Skeletal muscle cell (primary cell): ENCODE results near the gene SORBS1.

Experiments used
- DNase-seq: peaks from one replicate; pipeline ENCODE4 v3.0.0-alpha.2; 2010; ENCODE audit warnings: low read depth
- H3K4me3 ChIP-seq: 2 replicates; pipeline ENCODE4 v1.5.1; 2011; ENCODE audit warnings: low read depth, mild to moderate bottlenecking, control low read depth, low read length, moderate library complexity

SORBS1 gene

DNA sequence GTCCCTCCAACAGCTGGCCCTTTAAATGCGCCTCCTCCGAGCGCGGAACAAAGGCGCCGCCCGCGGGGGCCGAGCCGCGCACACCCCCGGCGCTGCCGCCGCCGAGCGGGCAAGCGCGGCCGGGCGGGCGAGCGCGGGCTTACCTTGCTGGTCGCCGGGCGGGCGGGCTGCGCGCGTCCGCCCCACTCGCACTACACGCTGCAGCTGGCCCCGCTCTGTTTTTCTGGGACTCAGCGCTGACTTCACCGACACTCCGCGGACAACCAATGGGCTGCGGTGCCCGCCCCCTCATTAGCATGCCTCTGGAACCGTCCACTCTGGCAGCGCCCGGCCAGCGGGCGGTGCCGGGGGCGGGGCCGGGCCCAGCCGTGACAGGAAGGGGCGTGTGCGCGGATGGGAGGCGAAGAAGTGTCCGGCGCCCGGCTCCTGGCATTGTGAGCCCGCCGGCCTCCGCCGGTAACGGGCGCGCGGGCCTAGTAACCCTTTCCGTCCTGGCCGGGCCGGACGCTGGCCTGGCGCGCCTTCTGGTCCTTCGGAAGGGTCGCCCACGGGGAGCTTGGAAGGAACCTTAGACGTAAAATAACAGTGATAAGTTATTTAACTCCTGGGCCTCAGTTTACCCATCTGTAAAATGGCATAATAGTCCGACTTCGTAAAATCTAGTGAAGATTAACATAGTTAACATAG, at the start of gene SORBS1:
TSS of gene SORBS1 (minus strand) at position 195 of the 687 bp plus-strand sequence. CDS start 120,236 bp downstream, outside the sequence.
- DNase-seq, result peak; percentile 82
- H3K4me3 ChIP-seq, result peak within 1 kb of the TSS; percentile 76

DNA sequence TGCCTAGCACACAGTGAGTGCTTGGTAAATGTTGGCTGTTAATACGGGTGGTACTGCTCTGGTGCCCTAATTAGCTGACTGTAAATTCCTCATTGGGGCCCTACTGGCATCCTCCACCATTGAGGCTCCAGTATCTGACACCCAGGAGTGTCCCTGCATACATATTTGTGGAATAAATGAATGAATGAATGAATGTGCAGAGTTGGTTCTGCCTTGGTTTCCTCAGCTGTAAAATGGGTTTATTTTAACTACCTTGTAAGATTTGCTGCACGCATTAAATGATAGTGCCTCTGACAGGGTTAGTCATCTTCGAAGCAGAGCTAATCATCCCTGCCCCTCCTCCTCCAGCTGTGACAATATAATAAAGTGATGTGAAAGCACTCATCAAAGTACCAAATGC, 49.6 kb upstream of the SORBS1 start:
- H3K4me3 ChIP-seq, result no peak overlapping the region
- DNase-seq, result no peak

DNA sequence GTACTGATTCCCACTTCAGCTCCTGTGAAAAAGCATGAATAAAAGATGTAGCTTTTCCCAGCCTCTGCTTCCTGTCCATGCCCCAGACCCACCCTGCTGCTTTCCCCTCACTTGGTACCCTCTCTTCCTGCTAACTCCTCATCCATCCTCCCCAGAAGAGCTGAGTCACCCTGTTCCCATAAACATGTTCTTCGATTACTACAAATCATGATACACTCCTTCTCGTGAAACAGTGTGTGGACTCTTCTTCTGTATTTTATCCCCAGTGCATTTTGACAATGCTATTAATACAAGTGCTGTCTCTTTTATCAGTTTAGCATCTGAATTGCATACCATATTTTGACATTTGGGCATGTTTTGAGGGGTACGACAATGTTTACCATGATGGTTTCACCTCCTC, 45.8 kb upstream of the SORBS1 start:
- H3K4me3 ChIP-seq, result no peak overlapping the region
- DNase-seq, result no peak

DNA sequence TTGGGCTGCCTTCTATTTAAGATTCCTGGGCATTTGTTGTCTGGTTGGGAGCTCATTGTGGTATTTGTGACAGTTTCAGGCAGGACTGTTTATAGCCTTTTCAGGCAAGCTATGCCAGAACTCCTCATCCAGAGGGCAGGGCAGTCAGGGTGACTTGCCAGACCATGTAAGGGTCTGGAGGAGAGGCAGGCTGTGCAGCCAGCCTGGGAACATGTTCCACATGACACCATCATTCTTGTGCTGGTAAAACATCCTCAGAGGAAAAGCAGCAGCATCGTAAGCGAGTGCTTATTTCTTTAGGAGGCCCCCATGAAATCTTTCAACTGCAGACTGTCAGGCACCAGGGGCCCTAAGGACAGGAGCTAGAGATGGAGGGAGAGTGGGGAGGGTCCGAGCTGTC, 44.0 kb upstream of the SORBS1 start:
- H3K4me3 ChIP-seq, result no peak overlapping the region
- no peak for DNase-seq

DNA sequence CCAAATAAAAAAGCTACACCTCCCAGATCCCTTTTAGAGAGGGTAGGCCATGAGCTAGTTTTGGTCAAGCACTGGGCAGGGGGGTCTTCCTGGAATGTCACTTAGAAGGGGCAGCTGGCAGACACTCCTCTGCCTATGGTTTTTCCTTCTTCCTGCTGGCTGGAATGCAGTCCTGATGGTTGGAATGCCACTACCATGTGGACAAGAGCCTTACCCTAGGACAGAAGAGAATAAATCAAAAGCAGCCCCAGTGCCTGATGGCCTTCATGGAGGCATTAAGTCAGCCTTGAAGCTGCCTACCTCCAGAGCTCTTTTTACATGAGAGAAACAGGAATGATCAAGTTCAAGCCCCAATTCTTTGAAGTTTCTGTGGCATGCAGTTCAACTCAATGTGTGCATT, 43.5 kb upstream of the SORBS1 start:
- no peak overlapping the region for H3K4me3 ChIP-seq
- no peak for DNase-seq

DNA sequence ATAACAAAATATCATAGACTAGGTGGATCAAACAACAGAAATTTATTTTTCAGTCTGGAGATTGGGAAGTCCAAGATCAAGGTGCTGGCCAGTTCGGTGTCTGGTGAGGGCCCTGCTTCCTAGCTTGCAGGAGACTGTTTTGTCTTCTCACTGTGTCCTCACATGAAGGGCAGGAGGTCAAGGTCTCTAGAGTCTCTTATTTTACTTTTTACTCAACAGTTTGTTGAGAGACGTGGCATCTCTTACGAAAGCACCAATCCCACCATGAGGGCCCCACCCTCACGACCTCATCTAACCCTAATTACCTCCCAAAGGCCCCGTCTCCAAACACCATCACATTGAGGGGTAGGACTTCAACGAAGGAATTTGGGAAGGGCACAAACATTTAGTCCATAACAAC, 41.2 kb upstream of the SORBS1 start:
- DNase-seq, result no peak
- H3K4me3 ChIP-seq, result no peak overlapping the region

DNA sequence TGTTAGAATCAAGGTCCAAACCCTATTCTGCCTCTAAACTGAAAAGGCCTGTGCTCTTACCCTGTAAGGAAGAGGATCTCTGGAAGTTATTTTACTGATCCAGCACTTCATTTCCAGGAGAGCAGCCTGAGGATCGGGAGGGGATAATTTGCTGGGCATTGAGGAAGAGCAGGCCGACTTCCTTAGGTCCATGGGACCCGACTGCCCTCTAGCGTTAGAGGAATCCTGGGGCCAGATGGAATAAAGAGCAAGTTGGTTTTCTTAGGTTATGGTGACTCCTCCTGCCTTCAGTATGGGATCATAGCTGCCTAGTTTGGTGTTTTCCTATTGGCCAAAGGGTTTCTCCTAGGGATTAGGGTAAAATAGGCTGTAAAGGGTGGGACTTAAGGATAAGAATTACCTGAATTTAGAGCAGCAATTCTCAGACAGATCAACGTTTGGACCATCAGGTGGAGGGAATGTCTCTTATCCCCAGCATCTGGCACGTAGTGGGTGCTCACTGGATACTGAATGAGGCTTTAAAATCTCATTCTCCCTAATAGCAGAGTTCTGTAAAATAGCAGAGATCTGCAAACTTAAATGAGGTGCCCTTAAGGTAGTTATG, 40.0 kb upstream of the SORBS1 start:
- peak; percentile 56 for DNase-seq
- H3K4me3 ChIP-seq, result no peak overlapping the region

DNA sequence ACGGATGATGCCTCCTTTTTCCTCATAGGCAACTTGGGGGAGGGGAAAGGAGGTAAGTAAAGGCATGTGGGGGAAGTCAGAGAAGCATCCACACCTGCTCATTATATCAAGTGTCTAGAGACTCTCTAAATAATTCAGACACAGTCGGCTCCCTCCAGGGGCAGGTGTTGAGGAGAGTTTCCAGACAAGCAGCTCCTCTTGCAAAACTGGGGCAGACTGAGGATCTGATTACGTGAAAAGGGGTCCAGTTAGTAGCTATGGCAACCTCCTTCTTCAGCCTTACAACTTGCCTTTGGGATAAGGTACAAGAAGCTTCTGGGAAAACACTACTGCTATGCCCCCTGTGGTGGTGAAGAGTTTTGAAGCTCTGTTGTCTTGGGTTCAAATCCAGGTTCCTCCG, 39.0 kb upstream of the SORBS1 start:
- no peak for DNase-seq

DNA sequence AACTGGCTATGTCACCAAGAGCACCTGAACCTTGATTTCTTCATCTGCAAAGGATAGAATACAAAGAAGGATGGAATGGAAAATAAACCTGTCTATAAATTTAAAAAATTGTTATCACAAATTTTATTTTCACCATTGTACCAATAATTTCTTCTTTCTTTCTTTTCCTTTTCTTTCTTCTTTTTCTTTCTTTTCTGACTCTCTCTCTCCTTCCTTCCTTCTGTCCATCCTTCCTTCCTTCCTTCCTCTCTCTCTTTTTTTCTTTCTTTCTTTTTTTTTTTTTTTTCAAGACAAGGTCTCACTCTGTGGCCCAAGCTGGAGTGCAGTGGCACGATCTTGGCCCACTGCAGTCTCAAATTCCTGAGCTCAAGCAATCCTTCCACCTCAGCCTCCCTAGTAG, 36.6 kb upstream of the SORBS1 start:
- no peak for DNase-seq
- H3K4me3 ChIP-seq, result no peak overlapping the region

More for the DNA sequence above, 39.0 kb upstream of the SORBS1 start:
- no peak overlapping the region for H3K4me3 ChIP-seq

DNA sequence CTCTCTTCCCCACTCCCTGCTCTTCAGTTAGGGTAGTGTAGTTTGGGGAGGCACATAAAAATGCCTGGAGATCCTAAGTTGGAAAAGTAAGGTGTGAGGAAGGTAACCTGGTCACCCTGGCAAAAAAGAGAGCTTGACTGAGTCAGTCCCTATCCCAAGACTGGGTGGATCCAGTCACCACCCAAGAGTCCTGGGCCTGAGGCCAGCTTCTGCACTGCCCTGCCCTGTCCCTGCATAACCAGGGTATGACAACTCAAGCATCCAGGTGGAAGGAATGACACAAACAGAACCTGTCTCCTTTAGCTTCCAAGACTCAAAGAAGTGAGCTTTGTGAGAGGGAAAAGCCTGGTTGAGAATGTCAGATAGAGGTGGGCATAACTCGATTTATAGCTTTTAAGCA, 26.9 kb upstream of the SORBS1 start:
- H3K4me3 ChIP-seq, result no peak overlapping the region
- DNase-seq, result no peak

DNA sequence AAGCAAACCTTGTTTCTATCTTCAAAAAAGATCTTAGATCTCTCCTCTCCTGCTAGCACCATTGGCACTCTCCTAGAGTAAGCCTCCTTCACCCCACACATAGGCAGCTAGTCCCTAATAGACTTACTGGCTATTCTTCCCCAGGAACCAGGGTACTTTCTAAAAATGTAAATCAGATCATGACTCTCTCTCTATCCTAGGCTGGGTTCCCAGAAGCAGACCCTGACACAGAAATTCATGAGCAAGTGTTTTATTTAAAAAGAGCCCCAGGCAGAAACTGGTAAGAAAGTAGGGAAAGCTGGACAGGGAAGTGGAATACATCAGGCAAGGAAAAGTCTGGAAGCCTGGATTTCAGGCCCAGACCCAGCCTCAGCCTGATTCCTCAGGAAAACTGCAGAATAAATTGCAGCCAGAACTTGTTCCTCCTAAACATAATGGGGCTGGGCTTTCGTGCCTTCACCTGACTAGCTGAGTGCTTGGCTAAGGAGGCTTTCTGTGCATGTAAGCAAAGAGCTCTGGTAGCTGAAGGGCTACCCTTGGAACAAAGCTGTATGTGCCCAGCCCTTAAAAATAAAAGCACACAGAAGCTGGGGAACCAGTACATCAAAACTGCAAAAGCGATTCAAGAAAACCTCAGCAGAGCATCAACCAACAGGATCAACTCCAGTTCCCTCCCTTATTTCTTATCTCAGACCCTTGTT, 18.8 kb upstream of the SORBS1 start:
- no peak overlapping the region for H3K4me3 ChIP-seq
- DNase-seq, result no peak

DNA sequence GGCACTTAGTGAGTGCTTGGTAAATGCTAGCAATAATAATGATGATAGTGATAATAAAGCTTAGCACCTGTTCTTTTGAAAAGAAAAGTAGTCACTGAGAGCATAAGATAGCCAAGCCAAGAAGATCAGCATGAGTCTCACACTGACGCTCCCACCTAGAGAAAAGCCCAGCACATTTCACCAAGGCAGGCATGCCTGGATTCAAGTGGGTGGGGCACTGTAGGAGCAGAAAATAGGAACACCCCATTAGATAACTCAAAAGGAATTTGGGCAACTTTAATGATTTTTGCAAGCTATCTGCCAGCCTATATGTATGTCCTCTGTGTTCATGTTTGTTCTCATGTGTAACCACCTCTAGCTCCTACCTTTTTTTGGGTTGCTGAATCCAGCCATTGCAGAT, 18.1 kb upstream of the SORBS1 start:
- no peak overlapping the region for H3K4me3 ChIP-seq
- no peak for DNase-seq

DNA sequence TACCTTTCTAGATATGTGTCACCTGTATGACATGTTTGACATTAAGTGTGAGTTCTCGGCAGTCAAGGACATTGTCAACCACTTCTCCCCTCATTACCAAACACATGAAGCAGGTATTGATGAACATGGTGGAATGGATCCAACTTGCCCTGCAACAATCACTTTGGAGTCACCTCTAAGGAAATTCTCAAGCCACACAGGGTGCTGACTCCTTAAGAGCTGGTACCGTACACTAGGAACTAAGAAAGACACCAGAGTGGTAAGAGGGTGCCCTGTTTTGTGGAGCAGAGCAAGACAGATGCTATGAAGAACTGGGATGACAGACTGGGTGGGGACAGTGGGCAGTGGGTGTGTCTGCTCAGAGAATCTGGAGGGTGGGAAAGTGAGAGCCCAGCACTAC, 17.4 kb upstream of the SORBS1 start:
- H3K4me3 ChIP-seq, result no peak overlapping the region
- no peak for DNase-seq

DNA sequence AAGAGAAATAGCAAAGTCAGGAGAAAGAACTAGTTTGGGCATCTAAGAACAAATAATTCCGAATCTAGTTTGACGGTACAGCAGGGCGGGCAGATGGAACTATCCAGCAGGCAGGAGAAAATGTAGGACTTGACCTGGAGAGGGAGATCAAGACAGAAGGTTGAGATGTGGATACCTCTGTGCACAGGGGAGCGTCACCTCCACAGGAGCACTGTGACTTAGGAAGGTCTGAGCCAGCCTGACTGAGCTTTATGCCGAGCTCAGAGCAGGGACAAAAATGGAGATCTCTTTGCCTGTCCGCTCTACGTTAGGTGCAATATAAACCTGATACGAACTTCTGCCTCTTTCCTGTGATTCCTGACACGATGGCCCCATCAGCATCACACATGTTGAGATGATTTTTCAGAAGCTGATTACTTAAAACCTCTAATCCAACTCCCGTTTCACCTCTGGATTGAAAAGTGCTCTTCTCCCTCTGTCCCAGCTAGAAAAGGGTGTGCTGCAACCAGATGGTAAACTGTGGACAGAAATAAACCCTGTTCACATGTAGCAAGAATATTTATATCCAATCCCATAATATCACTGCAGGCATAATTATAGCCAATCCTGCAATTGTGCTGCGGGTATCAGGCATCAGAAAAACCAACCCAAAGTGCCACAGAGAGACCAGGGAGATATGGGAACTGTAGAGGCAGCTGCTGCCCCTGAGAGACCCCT, 13.6 kb upstream of the SORBS1 start:
- no peak for DNase-seq
- no peak overlapping the region for H3K4me3 ChIP-seq

DNA sequence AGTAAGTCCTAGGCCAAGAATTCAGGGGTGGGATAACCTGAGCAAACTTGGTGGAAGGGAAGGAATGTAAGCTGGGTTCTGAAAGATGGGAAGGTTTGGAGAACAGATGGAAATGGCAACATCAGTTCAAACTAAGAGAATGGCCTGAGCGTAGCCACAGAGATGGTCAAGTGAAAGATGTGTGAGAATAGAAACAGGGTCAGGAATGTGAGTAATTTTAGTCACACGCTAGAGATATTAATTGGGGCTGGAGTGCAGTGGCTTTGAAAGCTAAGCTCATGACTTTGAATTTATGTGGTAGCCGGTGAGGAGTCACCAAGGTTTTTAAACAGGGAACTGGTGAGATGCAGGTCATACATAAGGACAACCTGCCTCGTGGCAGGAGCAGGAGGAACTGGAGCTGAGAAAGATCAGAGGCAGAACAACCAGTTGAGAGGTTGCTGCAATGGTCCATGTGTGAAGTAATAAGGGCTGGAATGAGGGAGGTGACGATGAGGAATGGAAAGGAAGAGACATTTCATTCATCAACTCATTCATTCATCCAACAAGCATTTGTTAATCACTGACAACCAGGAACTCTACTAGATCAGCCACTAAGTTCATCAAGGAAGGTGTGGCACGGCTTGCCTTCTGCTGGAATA, 12.9 kb upstream of the SORBS1 start:
- no peak overlapping the region for H3K4me3 ChIP-seq
- DNase-seq, result no peak

DNA sequence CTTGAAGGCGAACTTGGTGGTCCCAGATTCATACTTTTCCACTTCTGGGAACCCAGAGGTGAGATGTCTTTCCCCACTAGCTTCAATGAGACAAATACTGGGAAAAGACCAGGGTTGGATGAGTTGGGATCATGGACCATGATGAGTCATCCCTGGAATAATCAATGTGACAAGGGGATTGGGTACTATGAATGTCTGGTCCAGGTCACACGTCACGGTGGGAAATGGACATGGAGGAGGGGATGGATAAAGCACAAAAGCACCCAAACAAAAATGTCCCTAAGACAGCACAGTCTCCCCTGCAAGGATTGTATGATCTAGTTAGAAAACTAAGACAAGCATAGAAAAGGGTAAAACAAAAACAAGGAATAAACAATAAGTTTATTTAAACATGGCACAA, 12.4 kb upstream of the SORBS1 start:
- no peak for DNase-seq
- no peak overlapping the region for H3K4me3 ChIP-seq

DNA sequence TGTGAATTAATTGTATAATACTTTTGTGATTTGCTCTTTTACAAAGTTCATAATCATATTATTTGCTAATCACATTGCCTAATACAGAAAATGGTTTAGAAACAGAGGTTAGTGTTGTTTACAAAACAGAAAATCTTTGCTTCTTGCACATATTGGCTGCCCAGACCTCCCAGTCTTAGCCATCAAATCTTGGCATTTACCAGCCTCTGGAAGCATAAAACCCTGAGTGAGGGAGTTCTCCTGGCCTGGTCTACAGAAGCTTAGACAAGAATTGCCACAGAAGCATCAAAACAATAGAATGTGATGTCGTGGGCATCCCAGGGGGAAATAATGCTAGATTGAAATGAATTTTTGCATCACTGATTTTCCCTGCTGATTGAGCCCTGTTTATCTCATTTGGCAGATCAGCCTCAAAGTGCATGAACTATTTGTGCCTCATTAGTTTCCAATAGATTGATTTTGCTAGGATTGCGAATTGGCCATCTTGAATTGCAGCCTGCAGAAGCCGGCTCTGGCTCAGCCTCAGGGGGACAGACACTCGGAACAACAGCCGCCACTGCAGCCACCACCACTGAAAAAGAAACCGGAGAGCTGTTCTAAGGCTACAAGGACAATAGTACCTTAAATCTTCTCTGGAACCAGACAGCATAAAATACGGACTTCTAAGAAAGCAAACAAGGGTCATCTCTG, 11.1 kb upstream of the SORBS1 start:
- H3K4me3 ChIP-seq, result no peak overlapping the region
- DNase-seq, result no peak

DNA sequence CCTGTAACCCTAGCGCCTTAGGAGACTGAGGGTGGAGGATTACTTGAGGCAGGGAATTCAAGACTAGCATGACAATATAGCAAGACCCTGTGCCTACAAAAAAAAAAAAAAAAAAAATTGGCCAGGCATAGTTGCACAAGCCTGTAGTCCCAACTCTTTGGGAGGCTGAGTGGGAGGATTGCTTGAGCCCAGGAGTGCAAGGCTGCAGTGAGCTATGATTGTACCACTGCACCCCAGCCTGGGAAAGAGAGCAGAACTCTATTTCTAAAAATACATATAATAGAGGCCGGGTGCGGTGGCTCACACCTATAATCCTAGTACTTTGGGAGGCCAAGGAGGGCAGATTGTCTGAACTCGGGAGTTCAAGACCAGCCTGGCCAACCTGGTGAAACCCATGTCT, 10.2 kb upstream of the SORBS1 start:
- DNase-seq, result no peak
- H3K4me3 ChIP-seq, result no peak overlapping the region

DNA sequence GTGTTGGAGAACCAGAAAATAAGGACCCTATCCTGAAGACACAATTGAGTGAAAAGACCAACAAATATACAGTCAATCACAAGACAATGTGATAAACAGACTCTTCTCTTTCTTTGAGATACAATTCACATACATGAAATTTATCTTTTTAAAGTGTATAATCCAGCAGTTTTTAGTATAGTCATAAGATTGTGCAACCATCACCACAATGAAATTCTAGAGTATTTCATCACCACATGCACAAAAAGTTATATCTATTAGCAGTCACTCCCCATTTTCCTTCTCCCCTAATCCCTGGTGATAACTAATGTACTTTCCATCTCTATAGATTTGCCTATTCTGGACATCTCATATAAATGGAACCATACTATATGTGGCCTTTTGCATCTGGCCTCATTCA, 8.2 kb upstream of the SORBS1 start:
- no peak for DNase-seq
- H3K4me3 ChIP-seq, result no peak overlapping the region
